Heart right ventricle (tissue), 16 donors: Measurements from ENCODE around the gene ARL8B. TPM values are rescaled to one million over a fixed set of nuclear protein-coding genes. Genes with fewer than 3 reads are reported as not detected.

ENCODE experiments used
- ATAC-seq, 8 donors: fragments of 200-7000 bp; cut with Tn5 transposase; one replicate each; pipeline ENCODE4 v1.9.1; 2020; ENCODE audit warnings: mild to moderate bottlenecking in 8 of 8, moderate library complexity in 8 of 8, moderate number of reproducible peaks in 1 of 8
- DNase-seq, 2 donors: peaks; one replicate each; pipeline ENCODE4 v3.0.0-alpha.2; 2020
- H3K27ac ChIP-seq, 10 donors: fragments of 200-600 bp; sonication (generic) in 2 of 10; one replicate each; pipeline versions ENCODE4 v1.5.0 to v1.8.0; 2020 to 2022; ENCODE audit warnings: mild to moderate bottlenecking in 3 of 10
- H3K27me3 ChIP-seq, 7 donors: fragments of 200-600 bp; one replicate each; pipeline ENCODE4 v1.8.0; 2021 to 2022; ENCODE audit warnings: mild to moderate bottlenecking in 2 of 7
- H3K36me3 ChIP-seq, 9 donors: fragments of 200-600 bp; sonication (generic) in 1 of 9; one replicate each; pipeline versions ENCODE4 v1.5.0 to v1.8.0; 2020 to 2022; ENCODE audit warnings: mild to moderate bottlenecking in 2 of 9
- H3K4me1 ChIP-seq, 9 donors: fragments of 200-600 bp; sonication (generic) in 1 of 9; one replicate each; pipeline versions ENCODE4 v1.5.0 to v1.8.0; 2020 to 2022; ENCODE audit warnings: mild to moderate bottlenecking in 4 of 9
- H3K4me3 ChIP-seq, 10 donors: fragments of 200-600 bp; sonication (generic) in 2 of 10; one replicate each; pipeline versions ENCODE4 v1.5.0 to v1.8.0; 2020 to 2022; ENCODE audit warnings: mild to moderate bottlenecking in 7 of 10, moderate library complexity in 2 of 10
- H3K9me3 ChIP-seq, 11 donors: fragments of 200-600 bp in 10 of 11; sonication (generic) in 2 of 11; one replicate each; pipeline versions ENCODE4 v1.5.0 to v1.8.0; 2013 to 2022; ENCODE audit warnings: mild to moderate bottlenecking in 2 of 11, control low read depth in 1 of 11, moderate library complexity in 1 of 11
- WGBS, 2 donors: extraction: QIAGEN DNeasy Blood & Tissue Kit; methylation state at CpG; one replicate each; pipeline ENCODE4 v1.1.7; 2013; ENCODE audit warnings: inconsistent platforms in 1 of 2; 5-methylcytosine and 5-hydroxymethylcytosine counted together
- intact Hi-C, 10 donors: fragments of 100-400 bp; cut with DNase I; formaldehyde crosslinking; loops; one replicate each; pipeline versions ENCODE4 v1.11.1 to v1.14.2; 2022
- polyA plus RNA-seq, 2 donors: library from polyadenylated mRNA; stranded (reverse); fragments of 200-250 nt; gene quantifications; one replicate each; pipeline ENCODE4 v1.2.3, GENCODE V29; 2013
- total RNA-seq, 10 donors: library from RNA; stranded (reverse); fragmentation: NEBNext Ultra II Directional in 3 of 10; extraction: Animal tissue kit (Norgen Biotek cat#: 25700) in 3 of 10; gene quantifications; one replicate each; pipeline versions ENCODE4 v1.2.1 to v1.2.4, GENCODE V29; 2021 to 2023
- TF ChIP-seq, protein P1 (sequence below), 9 donors: fragments of 200-600 bp; sonication (generic) in 2 of 9; IDR thresholded peaks; one replicate each; pipeline versions ENCODE4 v1.5.0 to v1.8.0; 2021 to 2022; ENCODE audit warnings: antibody characterized with exemption in 9 of 9, mild to moderate bottlenecking in 5 of 9, moderate library complexity in 1 of 9
- donor health status: Arrhythmogenic right ventricular cardiomyopathy.
- donor health status: ischemic (EF 13 %, LVEDD 7.1; RV severe dilation, severe dysfunction).
- donor health status: healthy with polysubstance abuse.
- donor health status: DM: no; HTN: yes; CAD: no.
- donor health status: DM: no; HTN: no; CAD: no.
- donor health status: ischemic (EF 25% LVEDD 6.9; RV normal size, moderate dysfunction).
- donor health status: ischemic (EF 25% LVEDD 5.7; RV mildly dilated, moderate dysfunction).
- donor health status: healthy.
- donor health status: DM: yes; HTN: yes; CAD: no.
- donor health status: Ischemic cardiomyopathy.
- donor health status: ischemic (EF 35%, LVEDD 5.7; RV mildly dilated, moderate dysfunction).
- donor health status: nonischemic (EF 11% LVEDD 7.7; RV severe dilation, severe dysfunction).
- donor health status: DM: yes; HTN: yes; CAD: no.
- donor health status: PGD.
- donor health status: ischemic (EF 29% LVEDD 5.4; RV normal size, mild dysfunction).
- donor health status: nonischemic (EF 23%, LVEDD 6.1; RV moderate dilation, normal function).

ARL8B gene
- total and polyA plus RNA-seq, 12 donors: 31.7 to 74.1 (median 65.3) TPM

DNA sequence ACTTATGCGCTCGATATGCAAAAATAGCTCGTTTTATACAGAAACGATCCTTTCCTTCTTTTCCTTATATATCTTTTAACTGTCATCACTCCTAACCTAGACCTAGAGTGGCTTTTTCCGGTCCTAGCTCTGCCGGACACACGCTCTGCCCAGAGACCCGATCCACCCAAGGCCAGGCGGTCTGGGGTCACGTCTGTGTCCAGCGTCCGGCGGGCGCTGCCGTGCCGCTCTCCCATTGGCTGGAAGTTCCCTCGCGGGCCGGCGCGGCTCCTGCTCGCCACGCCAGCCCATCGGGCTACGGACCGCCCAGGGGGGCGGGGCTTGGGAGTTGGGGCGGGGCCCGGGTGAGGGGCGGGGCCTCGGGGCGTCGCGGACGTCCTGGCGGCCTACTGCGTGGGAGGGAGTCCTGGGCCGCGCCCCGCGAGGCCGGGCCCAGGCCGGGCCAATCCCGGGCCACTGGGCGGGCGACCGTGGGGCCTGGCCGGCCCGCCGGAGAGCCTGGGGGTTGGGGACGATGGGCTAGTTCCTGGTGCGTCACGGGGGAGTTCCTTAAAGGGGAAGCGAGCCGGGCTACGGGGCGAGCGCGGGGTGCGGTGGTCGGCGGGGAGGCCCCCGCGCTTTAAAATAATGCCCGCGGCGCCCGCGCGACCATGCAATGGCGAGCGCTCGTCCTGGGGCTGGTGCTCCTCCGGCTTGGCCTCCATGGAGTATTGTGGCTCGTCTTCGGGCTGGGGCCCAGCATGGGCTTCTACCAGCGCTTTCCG lies 65.2 kb downstream of the ARL8B start, which contains the start of gene EDEM1:
EDEM1 (plus strand) TSS at position 552 of the 764 bp plus-strand sequence; CDS start at position 651, 99 bp downstream.
- Histone ChIP-seq H3K9me3 (no peaks in the 10 kb centered on the region), H3K4me3 (peak within 1 kb of the TSS; percentile 51 to 98 (median 94)), H3K4me1 (peaks cover 0 to 79% (median 40%) of the 10 kb centered on the region in 9 donors), H3K36me3 (peaks cover 0 to 8% (median 0%) of the 10 kb centered on the region in 9 donors), H3K27me3 (no peaks in the 10 kb centered on the region), H3K27ac (peak within 1 kb of the TSS; percentile 61 to 99 (median 95))
- TF ChIP-seq, protein P1, sequence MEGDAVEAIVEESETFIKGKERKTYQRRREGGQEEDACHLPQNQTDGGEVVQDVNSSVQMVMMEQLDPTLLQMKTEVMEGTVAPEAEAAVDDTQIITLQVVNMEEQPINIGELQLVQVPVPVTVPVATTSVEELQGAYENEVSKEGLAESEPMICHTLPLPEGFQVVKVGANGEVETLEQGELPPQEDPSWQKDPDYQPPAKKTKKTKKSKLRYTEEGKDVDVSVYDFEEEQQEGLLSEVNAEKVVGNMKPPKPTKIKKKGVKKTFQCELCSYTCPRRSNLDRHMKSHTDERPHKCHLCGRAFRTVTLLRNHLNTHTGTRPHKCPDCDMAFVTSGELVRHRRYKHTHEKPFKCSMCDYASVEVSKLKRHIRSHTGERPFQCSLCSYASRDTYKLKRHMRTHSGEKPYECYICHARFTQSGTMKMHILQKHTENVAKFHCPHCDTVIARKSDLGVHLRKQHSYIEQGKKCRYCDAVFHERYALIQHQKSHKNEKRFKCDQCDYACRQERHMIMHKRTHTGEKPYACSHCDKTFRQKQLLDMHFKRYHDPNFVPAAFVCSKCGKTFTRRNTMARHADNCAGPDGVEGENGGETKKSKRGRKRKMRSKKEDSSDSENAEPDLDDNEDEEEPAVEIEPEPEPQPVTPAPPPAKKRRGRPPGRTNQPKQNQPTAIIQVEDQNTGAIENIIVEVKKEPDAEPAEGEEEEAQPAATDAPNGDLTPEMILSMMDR (IDR thresholded peaks at IDR 0.05): no peak
- DNase-seq (peak; percentile 93 to 97), ATAC-seq (peak; percentile 96 to 99 (median 97))
- intact Hi-C loops: loop anchor here (1.0 to 10.0 kb wide), 7 partner anchors 53 to 473 kb away; partner anchors contain the start of genes ARL8B (in 9 of the 10) and BHLHE40 (in 1 of the 10)
- 1% methylated on average over 48 to 78 of the region's 78 CpGs for WGBS, 2 donors

DNA sequence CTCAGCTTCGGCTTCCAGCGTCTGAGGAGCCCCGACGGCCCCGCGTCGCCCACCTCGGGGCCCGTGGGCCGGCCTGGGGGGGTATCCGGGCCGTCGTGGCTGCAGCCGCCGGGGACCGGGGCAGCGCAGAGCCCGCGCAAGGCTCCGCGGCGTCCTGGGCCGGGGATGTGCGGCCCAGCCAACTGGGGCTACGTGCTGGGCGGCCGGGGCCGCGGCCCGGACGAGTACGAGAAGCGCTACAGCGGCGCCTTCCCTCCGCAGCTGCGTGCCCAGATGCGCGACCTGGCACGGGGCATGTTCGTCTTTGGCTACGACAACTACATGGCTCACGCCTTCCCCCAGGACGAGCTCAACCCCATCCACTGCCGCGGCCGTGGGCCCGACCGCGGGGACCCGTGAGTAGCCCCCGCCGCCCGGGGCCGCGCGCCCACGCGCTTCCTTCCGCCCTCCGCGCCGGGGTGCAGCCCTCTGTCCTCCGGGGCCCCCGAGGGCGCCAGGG lies 65.9 kb downstream of the ARL8B start:
- DNase-seq (peak; percentile 27 to 52), ATAC-seq (peak in 6 of 8 donors; percentile 23 to 69 (median 38))
- Histone ChIP-seq H3K9me3 (no peaks in the 10 kb centered on the region), H3K4me1 (peaks cover 0 to 82% (median 40%) of the 10 kb centered on the region in 9 donors), H3K4me3 (peak overlapping the region; percentile 51 to 98 (median 94)), H3K36me3 (peaks cover 0 to 4% (median 0%) of the 10 kb centered on the region in 9 donors), H3K27ac (peak overlapping the region; percentile 61 to 99 (median 95)), H3K27me3 (no peaks in the 10 kb centered on the region)
- intact Hi-C loops: loop anchor here (1.0 to 10.0 kb wide), 7 partner anchors 53 to 473 kb away; partner anchors contain the start of genes ARL8B (in 9 of the 10) and BHLHE40 (in 1 of the 10)
- TF ChIP-seq, protein P1 (IDR thresholded peaks at IDR 0.05): no peak
- WGBS, 2 donors: 0 to 1% methylated on average over 55 to 66 of the region's 66 CpGs

DNA sequence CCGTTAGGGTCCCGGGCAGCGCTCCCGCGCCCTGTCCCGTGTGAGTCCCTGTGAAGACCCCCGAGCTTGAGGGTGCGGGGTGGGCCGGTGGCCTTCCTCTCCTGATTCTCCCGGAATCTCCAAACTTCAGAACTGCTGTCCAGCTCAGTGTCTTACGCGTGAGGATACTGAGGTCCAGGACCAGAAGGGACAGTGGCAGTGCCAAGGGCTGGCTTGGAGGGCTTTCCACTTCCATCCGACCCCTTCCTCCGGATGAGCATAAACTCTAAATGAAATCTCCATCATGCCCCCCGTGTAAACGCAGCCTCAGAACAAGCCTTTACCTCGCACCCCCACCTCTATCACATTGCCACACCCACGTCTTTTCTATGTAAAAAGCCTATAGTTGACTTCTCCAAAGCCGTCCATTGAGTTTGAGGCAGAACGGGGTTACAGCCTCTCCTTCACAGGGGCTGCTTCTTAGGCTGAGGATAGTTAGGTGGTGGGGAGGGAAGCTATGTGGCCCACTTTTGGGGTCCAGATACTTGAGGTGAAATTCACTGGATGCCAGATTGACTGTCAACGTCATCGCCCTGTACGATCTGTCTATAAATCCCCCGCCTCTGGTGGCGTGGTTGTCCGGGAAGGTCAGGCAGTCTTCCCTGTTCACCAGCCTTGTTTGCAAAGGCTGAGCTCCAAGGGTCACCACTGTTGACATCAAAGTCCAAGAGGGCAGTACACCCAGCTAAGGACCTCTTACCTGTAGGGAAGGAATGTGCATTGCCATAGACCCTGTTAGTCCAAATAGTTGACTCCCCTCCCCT lies 66.5 kb downstream of the ARL8B start:
- Histone ChIP-seq H3K4me3 (peak overlapping the region; percentile 51 to 98 (median 94)), H3K4me1 (peaks cover 0 to 82% (median 38%) of the 10 kb centered on the region in 9 donors), H3K9me3 (no peaks in the 10 kb centered on the region), H3K36me3 (peaks cover 0 to 4% (median 0%) of the 10 kb centered on the region in 9 donors), H3K27me3 (no peaks in the 10 kb centered on the region), H3K27ac (peak overlapping the region in 9 of 10 donors; percentile 92 to 99 (median 96))
- intact Hi-C loops: loop anchor here in 6 of 10 donors (5.0 to 10.0 kb wide), 5 partner anchors 54 to 474 kb away; partner anchors contain the start of genes ARL8B (in 3 of the 6) and BHLHE40 (in 1 of the 6)
- DNase-seq: peak in 1 of 2 donors; percentile 19
- 10 to 16% methylated on average over 25 to 26 of the region's 26 CpGs for WGBS, 2 donors
- TF ChIP-seq, protein P1 (IDR thresholded peaks at IDR 0.05): no peak
- ATAC-seq: no peak
